Left hindlimb (tissue), 1 donor: ENCODE measurements around the gene CDK5RAP2.
"Not testable (repeated sequence)": the region's sequence is repeated elsewhere in the genome, so short reads cannot be mapped to it uniquely, and the experiment has no call there.

Experiments
- DNase-seq: peaks from one replicate; pipeline ENCODE4 v3.0.0-alpha.2; 2018

The CDK5RAP2 gene

DNA sequence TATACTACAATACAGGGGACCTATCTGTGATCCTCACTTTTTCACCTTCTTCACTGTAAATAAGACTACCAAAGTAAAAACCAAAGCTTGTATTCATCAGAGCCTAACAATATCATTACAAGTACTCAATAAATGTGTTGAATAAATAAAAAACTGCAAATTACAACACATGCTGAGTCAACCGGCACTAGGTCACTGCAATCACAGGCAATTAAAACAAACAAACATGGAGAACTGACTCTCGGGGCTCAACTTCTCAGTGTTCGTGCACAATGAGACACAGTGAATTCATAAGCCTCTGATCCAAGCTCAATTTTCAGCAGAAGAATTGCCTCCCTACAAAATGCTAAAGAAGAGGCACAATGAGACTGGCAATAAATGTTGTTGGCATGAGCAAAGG, 69.2 kb downstream of the CDK5RAP2 start:
- DNase-seq = no peak

DNA sequence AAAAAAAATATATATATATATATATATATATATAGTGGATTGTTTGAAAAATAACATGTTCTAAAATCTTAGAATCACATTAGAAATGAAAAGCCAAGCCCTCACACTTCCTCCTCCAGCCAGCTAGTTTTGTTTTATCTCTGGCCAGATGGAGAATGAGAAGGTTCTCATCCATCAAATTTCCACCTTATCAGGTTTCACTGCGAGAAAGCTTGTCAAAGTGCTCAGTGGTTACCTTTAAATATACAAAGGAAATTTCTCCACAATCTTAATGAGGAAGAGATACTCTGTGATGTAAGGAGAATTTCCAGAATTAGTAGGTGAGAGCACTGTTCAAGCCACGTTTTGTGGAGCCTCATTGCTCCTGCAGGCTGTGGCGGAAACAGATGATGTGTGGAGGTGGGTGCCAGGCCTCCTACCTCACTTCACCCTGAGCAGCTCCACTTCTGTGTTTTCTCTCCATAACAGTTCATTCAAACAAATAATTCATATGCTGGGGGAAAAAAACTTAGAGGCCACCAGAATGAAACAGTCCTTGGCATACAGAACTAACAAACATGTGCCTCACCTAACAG, 71.9 kb downstream of the CDK5RAP2 start:
- no peak for DNase-seq

- DNase-seq = no peak
These were observed 74.8 kb downstream of the CDK5RAP2 start for GRCh38 chr9:120505186-120505585.

- no peak for DNase-seq
These were observed 79.2 kb downstream of the CDK5RAP2 start for GRCh38 chr9:120500733-120501132.

GRCh38 chr9:120497865-120498264, 82.1 kb downstream of the CDK5RAP2 start:
- DNase-seq = not testable (repeated sequence)

DNA sequence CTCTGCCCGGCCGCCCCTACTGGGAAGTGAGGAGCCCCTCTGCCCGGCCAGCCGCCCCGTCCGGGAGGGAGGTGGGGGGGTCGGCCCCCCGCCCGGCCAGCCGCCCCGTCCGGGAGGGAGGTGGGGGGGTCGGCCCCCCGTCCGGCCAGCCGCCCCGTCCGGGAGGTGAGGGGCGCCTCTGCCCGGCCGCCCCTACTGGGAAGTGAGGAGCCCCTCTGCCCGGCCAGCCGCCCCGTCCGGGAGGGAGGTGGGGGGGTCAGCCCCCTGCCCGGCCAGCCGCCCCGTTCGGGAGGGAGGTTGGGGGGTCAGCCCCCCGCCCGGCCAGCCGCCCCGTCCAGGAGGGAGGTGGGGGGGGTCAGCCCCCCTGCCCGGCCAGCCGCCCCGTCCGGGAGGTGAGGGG, 83.5 kb downstream of the CDK5RAP2 start:
- not testable (repeated sequence) for DNase-seq

DNA sequence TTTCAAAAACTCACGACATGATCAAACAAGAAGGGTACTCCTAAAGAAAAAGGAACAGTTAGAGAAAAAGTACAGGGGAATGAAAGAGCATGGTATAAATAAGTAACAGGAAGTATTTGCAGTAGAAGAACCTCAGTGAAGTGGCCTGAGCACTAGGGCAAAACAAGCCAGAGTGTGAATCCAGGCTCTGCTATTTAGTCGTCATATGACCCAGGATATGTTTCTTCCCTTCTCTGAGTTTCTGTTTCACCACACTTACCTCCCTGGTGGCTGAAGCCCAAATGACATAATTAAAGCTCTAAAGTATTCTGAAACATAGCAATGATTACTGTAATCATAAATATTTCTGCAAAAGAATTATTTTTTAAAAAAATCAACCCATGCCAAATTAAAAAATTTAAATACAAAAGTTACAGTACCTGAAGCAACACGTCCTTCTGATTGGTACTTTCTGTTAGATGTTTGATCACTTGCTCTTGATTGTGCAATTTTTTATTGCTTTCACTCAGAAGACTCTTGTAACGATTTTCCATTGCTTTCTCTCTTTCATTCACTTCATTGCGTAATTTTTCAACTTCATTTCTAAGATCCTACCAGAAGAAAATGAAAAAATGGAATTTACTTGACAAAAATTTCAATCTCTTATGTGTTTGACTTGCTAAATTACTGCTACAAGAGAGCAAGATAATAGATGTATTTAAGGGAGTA, 88.9 kb downstream of the CDK5RAP2 start:
- DNase-seq = no peak

GRCh38 chr9:120486835-120487234, 93.1 kb downstream of the CDK5RAP2 start:
- no peak for DNase-seq

GRCh38 chr9:120486347-120486746, 93.6 kb downstream of the CDK5RAP2 start:
- DNase-seq = no peak

- no peak for DNase-seq
These were observed 94.2 kb downstream of the CDK5RAP2 start for GRCh38 chr9:120485788-120486187.

DNA sequence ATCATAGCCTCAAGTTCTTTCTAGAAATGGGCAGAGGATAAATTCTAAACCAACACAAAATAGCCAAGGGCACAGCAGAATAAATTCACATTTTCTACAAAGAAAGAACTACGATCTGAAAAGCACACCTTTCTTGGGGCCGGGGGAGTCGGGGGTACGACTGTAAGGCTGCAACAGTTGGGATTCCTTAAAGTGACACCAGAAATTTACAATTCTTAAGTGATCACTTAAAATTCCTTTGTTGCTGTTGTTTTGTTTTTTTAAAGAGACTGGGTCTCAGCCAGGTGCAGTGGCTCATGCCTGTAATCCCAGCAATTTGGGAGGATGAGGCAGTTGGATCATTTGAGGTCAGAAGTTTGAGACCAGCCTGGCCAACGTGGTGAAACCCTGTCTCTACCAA, 95.8 kb downstream of the CDK5RAP2 start:
- DNase-seq = no peak

- DNase-seq = no peak
These were observed 97.4 kb downstream of the CDK5RAP2 start for GRCh38 chr9:120482424-120483186.

GRCh38 chr9:120481846-120482245, 98.1 kb downstream of the CDK5RAP2 start:
- no peak for DNase-seq

DNA sequence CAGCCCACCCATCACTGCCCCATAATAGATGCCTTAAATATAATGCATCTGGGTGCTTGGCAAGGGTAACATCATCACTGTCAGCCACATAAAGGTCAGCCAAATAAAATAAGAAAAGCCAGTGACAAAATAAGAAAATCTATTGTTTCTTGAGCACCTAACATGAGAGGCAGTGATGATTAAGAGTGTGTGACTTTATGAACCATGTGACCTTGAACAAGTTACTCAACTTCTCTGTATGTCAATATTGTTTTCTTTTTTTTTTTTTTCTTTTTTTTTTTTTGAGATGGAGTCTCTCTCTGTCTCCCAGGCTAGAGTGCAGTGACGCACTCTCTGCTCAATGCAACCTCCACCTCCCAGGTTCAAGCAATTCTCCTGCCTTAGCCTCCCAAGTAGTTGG, 98.7 kb downstream of the CDK5RAP2 start:
- no peak for DNase-seq

DNA sequence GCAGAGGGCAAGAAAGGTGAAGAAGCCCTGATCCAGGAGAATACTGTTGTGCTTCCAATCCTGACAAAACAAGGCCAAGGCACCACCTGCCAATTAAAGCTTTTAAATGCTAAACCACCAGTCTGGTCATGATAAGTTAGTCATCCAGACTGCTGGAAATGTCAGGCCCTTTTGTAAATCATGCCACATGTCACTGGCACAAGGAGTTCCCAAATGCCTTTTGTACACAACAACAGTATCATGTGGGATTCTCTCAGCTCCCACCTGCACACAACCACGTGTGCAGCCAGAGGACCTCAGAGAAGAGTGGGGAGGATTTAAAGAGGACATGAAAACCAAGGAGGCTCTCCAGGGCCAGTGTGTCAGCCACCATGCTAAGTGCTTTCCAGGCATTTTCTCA, 99.3 kb downstream of the CDK5RAP2 start:
- no peak for DNase-seq

DNA sequence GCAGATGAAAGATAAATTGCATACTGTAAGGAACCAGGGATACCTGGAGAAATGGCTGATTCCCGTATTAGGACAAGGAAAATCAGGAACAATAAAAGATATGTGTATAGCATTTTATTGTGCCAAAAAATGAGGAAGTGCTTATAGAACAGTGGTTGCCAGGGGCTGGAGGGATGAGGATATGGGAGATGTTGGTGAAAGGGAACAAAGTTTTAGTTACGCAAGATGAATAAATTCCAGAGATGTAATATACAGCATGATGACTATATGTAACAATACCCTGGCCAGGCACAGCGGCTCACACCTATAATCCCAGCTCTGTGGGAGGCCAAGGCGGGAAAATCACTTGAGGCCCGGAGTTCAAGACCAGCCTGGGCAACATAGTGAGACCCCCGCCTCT, 101.8 kb downstream of the CDK5RAP2 start:
- DNase-seq = no peak

- DNase-seq = peak; percentile 42
These were observed 102.4 kb downstream of the CDK5RAP2 start for GRCh38 chr9:120477534-120478001.

GRCh38 chr9:120475341-120475740, 104.6 kb downstream of the CDK5RAP2 start:
- DNase-seq = peak; percentile 39

DNA sequence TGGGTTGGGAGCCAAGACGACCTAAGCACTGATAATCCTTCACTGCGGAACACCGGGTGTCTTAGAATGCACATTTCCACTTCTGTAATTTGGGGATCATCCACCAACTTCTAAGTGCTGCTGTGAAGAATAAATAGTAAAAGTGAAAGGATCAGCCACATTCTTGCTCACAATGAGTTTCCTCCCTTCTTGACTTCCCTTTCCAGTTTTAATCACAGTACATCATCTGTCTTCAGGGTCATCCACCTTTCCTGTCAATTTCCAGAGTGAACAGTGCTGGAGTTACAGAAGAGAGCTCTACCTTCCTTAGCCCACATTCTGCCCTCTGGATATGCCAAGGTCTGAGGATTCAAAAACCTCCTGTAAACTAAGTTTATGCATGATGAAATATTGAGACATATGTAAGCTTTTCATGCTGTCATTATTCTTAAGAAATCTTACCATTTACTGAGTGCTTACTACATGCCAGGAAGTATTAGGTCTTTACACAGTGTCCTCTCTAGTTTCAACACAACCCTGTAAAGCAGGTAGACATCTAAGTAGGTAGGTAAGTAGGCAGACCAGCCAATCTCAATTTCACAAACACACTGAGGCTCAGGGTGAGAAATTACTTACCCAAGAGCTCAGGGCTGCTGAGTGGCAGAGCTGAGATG, 105.2 kb downstream of the CDK5RAP2 start:
- no peak for DNase-seq

DNA sequence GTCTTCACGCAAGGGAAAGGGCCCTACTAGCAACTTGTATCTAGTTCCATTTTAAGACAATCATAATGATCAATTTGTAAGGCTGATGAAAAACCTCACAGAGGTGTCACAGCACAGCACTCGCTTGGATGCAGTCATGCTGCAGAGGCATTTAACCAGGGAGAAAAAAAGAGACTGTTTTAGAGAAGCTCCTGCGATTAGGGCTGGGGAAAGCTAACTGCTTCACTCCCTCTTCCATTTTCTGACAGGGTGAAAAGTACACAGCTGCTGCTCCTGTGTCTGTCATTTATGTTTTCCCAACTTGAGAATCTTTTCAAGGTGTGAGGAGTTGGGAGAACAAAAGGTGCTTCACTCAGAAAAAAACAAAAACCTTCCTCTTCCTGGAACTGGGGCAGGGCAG, 106.4 kb downstream of the CDK5RAP2 start:
- no peak for DNase-seq

DNA sequence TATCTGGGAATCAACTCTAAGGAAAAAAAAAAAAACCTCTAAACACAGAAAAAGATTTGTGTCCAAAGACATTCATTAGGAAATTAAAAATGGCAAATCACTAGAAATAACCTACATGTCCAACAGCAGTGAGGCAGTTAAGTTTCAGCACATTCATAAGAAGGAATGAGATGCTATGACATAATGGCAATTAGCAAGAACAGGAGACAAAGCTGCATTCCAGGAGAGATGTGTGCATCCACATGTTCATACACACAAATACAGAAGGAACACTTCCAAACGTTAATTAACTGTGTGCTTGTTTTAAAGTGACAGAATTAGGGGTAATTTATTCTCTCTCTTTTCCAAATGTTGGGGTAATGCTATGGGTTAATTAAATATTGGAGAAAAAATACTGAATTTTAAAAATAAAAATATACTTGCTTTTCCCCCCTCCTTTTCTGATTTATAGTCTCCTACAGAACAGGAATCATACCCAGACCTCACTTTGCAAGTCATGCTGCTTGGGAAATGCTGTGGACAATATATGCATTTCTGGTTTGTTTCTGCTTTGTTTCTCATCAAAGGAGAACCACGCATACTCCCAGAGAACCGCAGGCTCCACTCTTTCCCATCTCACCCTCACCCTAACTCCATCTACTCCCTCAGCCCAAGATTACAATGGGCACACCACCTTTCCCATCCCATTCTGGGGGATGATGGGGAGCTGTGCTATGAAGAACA, 114.1 kb downstream of the CDK5RAP2 start:
- DNase-seq = no peak

DNA sequence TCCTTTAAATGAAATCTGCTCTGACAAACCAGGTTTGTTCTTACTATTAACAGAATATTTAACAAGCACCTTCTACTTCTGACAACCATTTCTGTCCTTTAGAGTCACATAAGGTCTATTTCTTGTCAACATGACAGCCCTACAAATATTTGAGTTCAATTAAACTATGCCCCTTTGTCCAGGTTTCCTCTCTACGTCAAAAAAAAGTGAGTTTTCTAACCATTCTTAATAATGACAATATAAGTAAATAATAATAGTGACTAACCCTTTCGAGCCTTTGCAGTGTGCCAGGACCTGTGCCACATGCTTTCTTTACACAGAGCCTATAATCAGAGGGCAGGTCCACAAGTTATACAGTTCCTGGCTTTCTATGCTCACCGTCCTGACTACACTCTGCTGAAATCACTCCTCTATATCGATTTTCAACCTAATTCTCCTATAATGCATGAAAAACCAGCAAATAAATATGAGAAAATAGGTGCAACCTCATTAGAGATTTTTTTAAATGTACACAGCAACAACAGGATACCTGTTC, 115.0 kb downstream of the CDK5RAP2 start:
- DNase-seq = no peak
